NCI-H1436 treated with DMSO at 0.1 percent for 48 hours (cell line): ENCODE data around the gene RAB30.
"Not testable (repeated sequence)": the region's sequence is repeated elsewhere in the genome, so short reads cannot be mapped to it uniquely, and the experiment has no call there.

Experiments
- DNase-seq: peaks from one replicate; lab custom pipeline; 2025; lab: John Stamatoyannopoulos, UW

RAB30 gene

GRCh38 chr11:82981852-82982251, 89.8 kb downstream of the RAB30 start:
- no peak for DNase-seq

GRCh38 chr11:82980947-82981346, 90.8 kb downstream of the RAB30 start:
- DNase-seq = no peak

GRCh38 chr11:82980292-82980691, 91.4 kb downstream of the RAB30 start:
- DNase-seq = no peak

GRCh38 chr11:82979824-82980223, 91.9 kb downstream of the RAB30 start:
- no peak for DNase-seq

GRCh38 chr11:82978422-82979099, 93.1 kb downstream of the RAB30 start:
- DNase-seq = no peak

GRCh38 chr11:82976786-82977185, 94.9 kb downstream of the RAB30 start:
- no peak for DNase-seq

GRCh38 chr11:82975882-82976281, 95.8 kb downstream of the RAB30 start:
- DNase-seq = no peak

- no peak for DNase-seq
Measured at GRCh38 chr11:82974851-82975250, 96.8 kb downstream of the RAB30 start.

- no peak for DNase-seq
Measured at GRCh38 chr11:82974135-82974534, 97.6 kb downstream of the RAB30 start.

- DNase-seq = no peak
Measured at GRCh38 chr11:82972103-82972502, 99.6 kb downstream of the RAB30 start.

GRCh38 chr11:82971519-82971946, 100.2 kb downstream of the RAB30 start:
- DNase-seq = not testable (repeated sequence)

GRCh38 chr11:82970507-82971083, 101.1 kb downstream of the RAB30 start:
- DNase-seq = not testable (repeated sequence)

- no peak for DNase-seq
Measured at GRCh38 chr11:82969811-82970210, 101.9 kb downstream of the RAB30 start.

GRCh38 chr11:82967381-82967780, 104.3 kb downstream of the RAB30 start:
- no peak for DNase-seq

- DNase-seq = not testable (repeated sequence)
Measured at GRCh38 chr11:82962021-82962420, 109.7 kb downstream of the RAB30 start.

- no peak for DNase-seq
Measured at GRCh38 chr11:82960779-82961143, 110.9 kb downstream of the RAB30 start.

- no peak for DNase-seq
Measured at GRCh38 chr11:82959987-82960778, 111.5 kb downstream of the RAB30 start.

- DNase-seq = not testable (repeated sequence)
Measured at GRCh38 chr11:82955736-82956453, 115.8 kb downstream of the RAB30 start.

- DNase-seq = not testable (repeated sequence)
Measured at GRCh38 chr11:82950502-82950901, 121.2 kb downstream of the RAB30 start.

- no peak for DNase-seq
Measured at GRCh38 chr11:82949352-82949751, 122.3 kb downstream of the RAB30 start.

GRCh38 chr11:82945682-82946081, 126.0 kb downstream of the RAB30 start:
- DNase-seq = no peak

- not testable (repeated sequence) for DNase-seq
Measured at GRCh38 chr11:82945041-82945440, 126.7 kb downstream of the RAB30 start.
